CD1c-positive myeloid dendritic cell (primary cell): ENCODE results near the gene RPS15.

Source experiments
- DNase-seq: peaks from one replicate; pipeline ENCODE4 v3.0.0-alpha.2; 2016; ENCODE audit errors: extremely low spot score

Gene RPS15

GRCh38 chr19:1401889-1402217 is 36.3 kb upstream of the RPS15 start:
- DNase-seq = no peak

GRCh38 chr19:1402411-1403070 is 35.7 kb upstream of the RPS15 start:
- peak; percentile 31 for DNase-seq

- DNase-seq = peak; percentile 100
Observed at GRCh38 chr19:1406774-1407527, 31.2 kb upstream of the RPS15 start.

GRCh38 chr19:1407528-1408299 is 30.5 kb upstream of the RPS15 start, which contains the start of gene DAZAP1:
DAZAP1 (plus strand) TSS chr19:1407586; CDS start chr19:1407774, 188 bp downstream.
- DNase-seq = peak; percentile 35

- DNase-seq = peak; percentile 48
Observed at GRCh38 chr19:1408300-1409203, 29.6 kb upstream of the RPS15 start.

- no peak for DNase-seq
Observed at GRCh38 chr19:1409204-1410005, 28.8 kb upstream of the RPS15 start.

- DNase-seq = no peak
Observed at GRCh38 chr19:1410136-1410786, 27.9 kb upstream of the RPS15 start.

GRCh38 chr19:1410789-1411188 is 27.4 kb upstream of the RPS15 start:
- DNase-seq = no peak

- DNase-seq = no peak
Observed at GRCh38 chr19:1411255-1412191, 26.7 kb upstream of the RPS15 start.

GRCh38 chr19:1412323-1412923 is 25.8 kb upstream of the RPS15 start:
- no peak for DNase-seq

- no peak for DNase-seq
Observed at GRCh38 chr19:1412995-1413800, 25.0 kb upstream of the RPS15 start.

GRCh38 chr19:1416014-1416841 is 22.0 kb upstream of the RPS15 start:
- no peak for DNase-seq

GRCh38 chr19:1417145-1417544 is 21.1 kb upstream of the RPS15 start:
- DNase-seq = no peak

GRCh38 chr19:1417681-1418495 is 20.3 kb upstream of the RPS15 start:
- no peak for DNase-seq

- no peak for DNase-seq
Observed at GRCh38 chr19:1418496-1418775, 19.8 kb upstream of the RPS15 start.
